Ovary (tissue), 9 donors: Measurements from ENCODE around the gene KLHL33. TPM values are rescaled to one million over a fixed set of nuclear protein-coding genes. Genes with fewer than 3 reads are reported as not detected.

ENCODE experiments used
- DNase-seq, 5 donors: peaks; one replicate each; pipeline ENCODE4 v3.0.0-alpha.2; 2019 to 2020
- H3K27ac ChIP-seq, 2 donors: fragments of 200-600 bp; one replicate each; pipeline versions ENCODE4 v1.5.1 to v1.8.0; 2019 to 2022
- H3K27me3 ChIP-seq: fragments of 200-600 bp; one replicate; pipeline ENCODE4 v1.8.0; 2022
- H3K36me3 ChIP-seq: fragments of 200-600 bp; sonication (generic); one replicate; pipeline ENCODE4 v1.5.1; 2019
- H3K4me1 ChIP-seq: one replicate; pipeline ENCODE4 v1.8.1; 2013; ENCODE audit warnings: mild to moderate bottlenecking, moderate library complexity; ENCODE audit not compliant: insufficient read depth
- H3K4me3 ChIP-seq: fragments of 200-600 bp; sonication (generic); one replicate; pipeline ENCODE4 v1.5.1; 2017
- H3K9me3 ChIP-seq, 2 donors: fragments of 200-600 bp in 1 of 2; sonication (generic) in 1 of 2; one replicate each; pipeline versions ENCODE4 v1.5.1 to v1.8.1; 2013 to 2019; ENCODE audit warnings: mild to moderate bottlenecking in 1 of 2, moderate library complexity in 1 of 2
- EP300 ChIP-seq: sonication (generic); formaldehyde crosslinking; IDR thresholded peaks from one replicate; pipeline ENCODE4 v1.6.1; 2017; ENCODE audit warnings: antibody characterized with exemption
- POLR2A ChIP-seq: fragments of 450-650 bp; IDR thresholded peaks from one replicate; pipeline ENCODE4 v1.6.1; 2017; ENCODE audit warnings: antibody characterized with exemption, mild to moderate bottlenecking, moderate library complexity
- WGBS, 3 donors: extraction: QIAGEN DNeasy Blood & Tissue Kit in 1 of 3; methylation state at CpG; one replicate each; pipeline versions ENCODE4 v1.1.5 to v1.1.7; 2013 to 2017; 5-methylcytosine and 5-hydroxymethylcytosine counted together
- intact Hi-C, 4 donors: fragments of 100-400 bp; cut with DNase I; formaldehyde crosslinking; loops; one replicate each; pipeline versions ENCODE4 v1.11.0 to v1.15.1; 2022 to 2023
- polyA plus RNA-seq, 2 donors: library from polyadenylated mRNA; stranded (reverse); fragments of 200-250 nt in 1 of 2; fragments of 350-450 nt in 1 of 2; fragmentation: Illumina TruSeq in 1 of 2; extraction: RNeasy Lipid Tissue Mini Kit (QIAGEN cat#74804) in 1 of 2; gene quantifications; one replicate each; pipeline ENCODE4 v1.2.3, GENCODE V29; 2013 to 2014
- small RNA-seq: library from RNA; depleted of rRNA; stranded (forward); fragments of <200 nt; gene quantifications from one replicate; pipeline ENCODE3, GENCODE V24; 2016
- total RNA-seq, 7 donors: library from RNA; depleted of rRNA in 2 of 7; stranded (reverse); fragments of >200 nt in 2 of 7; fragmentation: NEBNext Ultra II Directional in 3 of 7; extraction: Animal tissue kit (Norgen Biotek cat#: 25700) in 3 of 7; gene quantifications; one replicate each; pipeline versions ENCODE4 v1.1.0 to v1.2.4, GENCODE V29; 2016 to 2023
- TF ChIP-seq, protein P1 (sequence below), 3 donors: fragments of 450-650 bp in 2 of 3; fragments of 200-600 bp in 1 of 3; IDR thresholded peaks; one replicate each; pipeline versions ENCODE4 v1.5.1 to v1.8.0; 2016 to 2022; ENCODE audit warnings: antibody characterized with exemption in 3 of 3, mild to moderate bottlenecking in 1 of 3
- donor health status: DM: no; HTN: no; CAD: no; lungs with moderate emphysema.
- donor health status: DM: no; HTN: no; CAD: no.
- donor health status: Bipolar disorder and iron deficiency.
- donor health status: DM: yes; HTN: yes; CAD: no.
- donor health status: DM: no; HTN: no; CAD: no.
- donor health status: DM: yes; HTN: yes; CAD: no.

KLHL33 gene
- total and polyA plus RNA-seq, 9 donors: under 0.01 to 1.2 (median 0.73) TPM

DNA sequence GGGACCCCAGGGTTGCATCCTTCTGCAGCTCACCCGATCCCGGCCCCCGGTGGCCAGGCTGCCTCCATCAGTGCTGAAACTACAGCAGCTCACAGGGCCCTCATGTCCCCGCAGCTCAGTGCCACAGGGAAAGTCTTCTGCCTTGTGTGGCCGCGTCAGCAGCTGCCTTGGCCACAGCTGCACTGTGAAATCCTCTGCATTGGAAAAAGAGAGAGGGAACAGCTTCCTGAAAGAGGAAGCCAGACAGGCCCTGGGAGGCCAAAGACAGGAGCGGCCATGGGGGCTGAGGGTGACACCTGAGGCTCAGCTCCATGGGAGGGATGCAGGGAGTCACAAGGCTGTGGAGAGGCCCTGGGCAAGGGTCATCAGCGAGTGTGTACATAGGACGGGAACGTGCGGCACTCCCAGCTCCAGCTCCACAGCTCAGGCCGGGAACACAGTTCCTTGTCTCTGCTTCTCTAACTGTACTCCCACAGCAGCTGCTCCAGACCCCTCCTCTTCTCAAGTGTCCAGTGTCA, 59.8 kb downstream of the KLHL33 start:
- H3K27me3 ChIP-seq: no peaks in the 10 kb centered on the region
- H3K4me1 ChIP-seq: no peaks in the 10 kb centered on the region
- H3K9me3 ChIP-seq: no peaks in the 10 kb centered on the region
- H3K36me3 ChIP-seq: no peaks in the 10 kb centered on the region
- TF ChIP-seq EP300 (no peak), POLR2A (no peak)
- TF ChIP-seq, protein P1, sequence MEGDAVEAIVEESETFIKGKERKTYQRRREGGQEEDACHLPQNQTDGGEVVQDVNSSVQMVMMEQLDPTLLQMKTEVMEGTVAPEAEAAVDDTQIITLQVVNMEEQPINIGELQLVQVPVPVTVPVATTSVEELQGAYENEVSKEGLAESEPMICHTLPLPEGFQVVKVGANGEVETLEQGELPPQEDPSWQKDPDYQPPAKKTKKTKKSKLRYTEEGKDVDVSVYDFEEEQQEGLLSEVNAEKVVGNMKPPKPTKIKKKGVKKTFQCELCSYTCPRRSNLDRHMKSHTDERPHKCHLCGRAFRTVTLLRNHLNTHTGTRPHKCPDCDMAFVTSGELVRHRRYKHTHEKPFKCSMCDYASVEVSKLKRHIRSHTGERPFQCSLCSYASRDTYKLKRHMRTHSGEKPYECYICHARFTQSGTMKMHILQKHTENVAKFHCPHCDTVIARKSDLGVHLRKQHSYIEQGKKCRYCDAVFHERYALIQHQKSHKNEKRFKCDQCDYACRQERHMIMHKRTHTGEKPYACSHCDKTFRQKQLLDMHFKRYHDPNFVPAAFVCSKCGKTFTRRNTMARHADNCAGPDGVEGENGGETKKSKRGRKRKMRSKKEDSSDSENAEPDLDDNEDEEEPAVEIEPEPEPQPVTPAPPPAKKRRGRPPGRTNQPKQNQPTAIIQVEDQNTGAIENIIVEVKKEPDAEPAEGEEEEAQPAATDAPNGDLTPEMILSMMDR (IDR thresholded peaks at IDR 0.05): no peak
- WGBS, 3 donors: 89 to 92% (median 90%) methylated on average over 12 of the region's 12 CpGs
- H3K4me3 ChIP-seq: no peak overlapping the region
- DNase-seq: no peak
- intact Hi-C loops: no loop called here
- H3K27ac ChIP-seq: no peak overlapping the region

Small RNA genes lying within 50 kb of the gene (small RNA-seq; reads per million reads assigned to genes)
- 0.35 reads per million for gene RNA5SP382

Other genes starting within 250 kb of the KLHL33 start
- not detected for gene OR11G2, start 245.3 kb downstream of the KLHL33 start, total RNA-seq
- gene OR11G2, start 245.3 kb downstream of the KLHL33 start, polyA plus RNA-seq: not detected
- gene OR11H6, start 212.5 kb downstream of the KLHL33 start, total RNA-seq: not detected
- not detected for gene OR11H6, start 212.5 kb downstream of the KLHL33 start, polyA plus RNA-seq
- gene OR11H7, start 207.2 kb downstream of the KLHL33 start, total RNA-seq: not detected
- gene OR11H7, start 207.2 kb downstream of the KLHL33 start, polyA plus RNA-seq: not detected
- not detected for gene OR11H4, start 196.9 kb downstream of the KLHL33 start, total RNA-seq
- gene OR11H4, start 196.9 kb downstream of the KLHL33 start, polyA plus RNA-seq: not detected
- gene TTC5, start 130.2 kb downstream of the KLHL33 start, total RNA-seq: 10 to 100 TPM in 6 of 7 donors, 1 to 10 TPM in 1; 9.4 to 22.0 (median 17.1) TPM
- gene TTC5, start 130.2 kb downstream of the KLHL33 start, polyA plus RNA-seq: 10 to 100 TPM in 1 of 2 donors, 1 to 10 TPM in 1; 7.9 to 14.2 TPM
- gene CCNB1IP1, start 102.9 kb downstream of the KLHL33 start, total RNA-seq: 100 to 1,000 TPM in 2 of 7 donors, 10 to 100 TPM in 5; 57.1 to 140 (median 85.6) TPM
- 100 to 1,000 TPM; 104 to 150 TPM for gene CCNB1IP1, start 102.9 kb downstream of the KLHL33 start, polyA plus RNA-seq
- 10 to 100 TPM in 5 of 7 donors, 1 to 10 TPM in 2; 7.1 to 25.6 (median 22.8) TPM for gene PARP2, start 92.5 kb downstream of the KLHL33 start, total RNA-seq
- gene PARP2, start 92.5 kb downstream of the KLHL33 start, polyA plus RNA-seq: 10 to 100 TPM; 16.5 to 38.7 TPM
- 10 to 100 TPM in 6 of 7 donors, 1 to 10 TPM in 1; 8.2 to 24.0 (median 18.2) TPM for gene TEP1, start 22.7 kb downstream of the KLHL33 start, total RNA-seq
- 10 to 100 TPM in 1 of 2 donors, 1 to 10 TPM in 1; 8.5 to 29.1 TPM for gene TEP1, start 22.7 kb downstream of the KLHL33 start, polyA plus RNA-seq
- 10 to 100 TPM; 31.8 to 68.8 (median 37.6) TPM for gene OSGEP, start 18.6 kb upstream of the KLHL33 start, total RNA-seq
- 10 to 100 TPM; 38.1 to 39.4 TPM for gene OSGEP, start 18.6 kb upstream of the KLHL33 start, polyA plus RNA-seq
- gene APEX1, start 19.1 kb upstream of the KLHL33 start, total RNA-seq: 100 to 1,000 TPM; 141 to 172 (median 159) TPM
- 100 to 1,000 TPM; 182 to 292 TPM for gene APEX1, start 19.1 kb upstream of the KLHL33 start, polyA plus RNA-seq
- gene PIP4P1, start 25.3 kb upstream of the KLHL33 start, total RNA-seq: 10 to 100 TPM; 11.8 to 32.0 (median 24.2) TPM
- gene PIP4P1, start 25.3 kb upstream of the KLHL33 start, polyA plus RNA-seq: 10 to 100 TPM; 29.7 to 32.9 TPM
- 1 to 10 TPM; 3.4 to 9.2 (median 7.1) TPM for gene PNP, start 33.2 kb upstream of the KLHL33 start, total RNA-seq
- 10 to 100 TPM in 1 of 2 donors, 1 to 10 TPM in 1; 8.5 to 23.0 TPM for gene PNP, start 33.2 kb upstream of the KLHL33 start, polyA plus RNA-seq
- gene RNASE10, start 69.4 kb upstream of the KLHL33 start, total RNA-seq: under 1 TPM in 5 of 7 donors, not detected in 2; 0.20 to 0.75 (median 0.53) TPM
- gene RNASE10, start 69.4 kb upstream of the KLHL33 start, polyA plus RNA-seq: under 1 TPM in 1 of 2 donors, not detected in 1; 0.06 TPM
- not detected for gene RNASE9, start 124.9 kb upstream of the KLHL33 start, total RNA-seq
- not detected for gene RNASE9, start 124.9 kb upstream of the KLHL33 start, polyA plus RNA-seq
- gene RNASE11, start 151.8 kb upstream of the KLHL33 start, total RNA-seq: not detected
- gene RNASE11, start 151.8 kb upstream of the KLHL33 start, polyA plus RNA-seq: under 1 TPM in 1 of 2 donors, not detected in 1; 0.28 TPM
- not detected for gene RNASE12, start 155.2 kb upstream of the KLHL33 start, total RNA-seq
- not detected for gene RNASE12, start 155.2 kb upstream of the KLHL33 start, polyA plus RNA-seq
- gene OR6S1, start 205.5 kb upstream of the KLHL33 start, total RNA-seq: not detected
- not detected for gene OR6S1, start 205.5 kb upstream of the KLHL33 start, polyA plus RNA-seq
- gene RNASE4, start 248.4 kb upstream of the KLHL33 start, total RNA-seq: 100 to 1,000 TPM in 3 of 7 donors, 10 to 100 TPM in 4; 42.0 to 179 (median 97.6) TPM
- 100 to 1,000 TPM; 156 to 183 TPM for gene RNASE4, start 248.4 kb upstream of the KLHL33 start, polyA plus RNA-seq